WTC11 (cell line): ENCODE results near the gene WWOX. TPM values are rescaled to one million over a fixed set of nuclear protein-coding genes. Genes with fewer than 3 reads are reported as not detected.

Experiments
- ATAC-seq: fragments of 200-7000 bp; cut with Tn5 transposase; 2 replicates; pipeline ENCODE4 v1.10.0; 2021; ENCODE audit warnings: mild to moderate bottlenecking, moderate library complexity
- CTCF ChIA-PET: fragments of 300-600 bp; sonication (Branson Sonifier 250); formaldehyde crosslinking; loops from one replicate; lab custom pipeline; 2021; ENCODE audit warnings: antibody characterized with exemption; lab: Charles Lee
- POLR2A ChIA-PET: fragments of 350-600 bp; sonication (Branson Sonifier 250); formaldehyde crosslinking; loops from one replicate; lab custom pipeline; 2021; ENCODE audit warnings: antibody characterized with exemption; lab: Charles Lee
- DNase-seq: peaks from one replicate; pipeline ENCODE4 v3.0.0; 2021; ENCODE audit warnings: low spot score
- H3K27ac Mint-ChIP-seq: 2 replicates; pipeline ENCODE4 v1.8.0; 2021; ENCODE audit warnings: mixed read lengths
- H3K27me3 Mint-ChIP-seq: 2 replicates; pipeline ENCODE4 v1.8.0; 2021; ENCODE audit warnings: low read depth, mild to moderate bottlenecking, moderate library complexity, mixed read lengths
- H3K36me3 Mint-ChIP-seq: 2 replicates; pipeline ENCODE4 v1.8.0; 2021; ENCODE audit warnings: mixed read lengths
- H3K4me1 Mint-ChIP-seq: 2 replicates; pipeline ENCODE4 v1.8.0; 2022; ENCODE audit warnings: mixed read lengths
- H3K4me3 Mint-ChIP-seq: 2 replicates; pipeline ENCODE4 v1.8.0; 2021; ENCODE audit warnings: mild to moderate bottlenecking, moderate library complexity, mixed read lengths
- H3K9me3 Mint-ChIP-seq: 2 replicates; pipeline ENCODE4 v1.8.0; 2021; ENCODE audit warnings: mixed read lengths
- AFF4 ChIP-seq: sonication (generic); formaldehyde crosslinking; IDR thresholded peaks from 2 replicates; pipeline ENCODE4 v1.8.1; 2023; ENCODE audit warnings: mild to moderate bottlenecking, missing genetic modification reagents, borderline replicate concordance
- CREB1 ChIP-seq: sonication (generic); formaldehyde crosslinking; IDR thresholded peaks from 2 replicates; pipeline ENCODE4 v1.8.0; 2023; ENCODE audit warnings: mild to moderate bottlenecking, missing genetic modification reagents
- EMX1 ChIP-seq: fragments of 250-450 bp; sonication (Bioruptor Pico); IDR thresholded peaks from 2 replicates; pipeline ENCODE4 v1.8.0; 2021; ENCODE audit warnings: mild to moderate bottlenecking
- ERG ChIP-seq: fragments of 250-450 bp; sonication (Bioruptor Pico); IDR thresholded peaks from 2 replicates; pipeline ENCODE4 v1.8.0; 2021; ENCODE audit warnings: mild to moderate bottlenecking
- FOXK1 ChIP-seq: sonication (generic); formaldehyde crosslinking; IDR thresholded peaks from 2 replicates; pipeline ENCODE4 v1.8.0; 2022; ENCODE audit warnings: mild to moderate bottlenecking, moderate library complexity, missing genetic modification reagents
- IRF2 ChIP-seq: sonication (generic); formaldehyde crosslinking; IDR thresholded peaks from 2 replicates; pipeline ENCODE4 v1.8.0; 2022; ENCODE audit warnings: low read depth, missing genetic modification reagents, borderline replicate concordance
- JAZF1 ChIP-seq: fragments of 250-450 bp; sonication (Bioruptor Pico); IDR thresholded peaks from 2 replicates; pipeline ENCODE4 v1.9.0; 2021; ENCODE audit warnings: moderate library complexity, mild to moderate bottlenecking, inconsistent platforms
- MLX ChIP-seq: sonication (generic); formaldehyde crosslinking; IDR thresholded peaks from 2 replicates; pipeline ENCODE4 v1.8.1; 2023; ENCODE audit warnings: mild to moderate bottlenecking, missing genetic modification reagents, moderate library complexity
- OVOL2 ChIP-seq: fragments of 250-450 bp; sonication (Bioruptor Pico); IDR thresholded peaks from 2 replicates; pipeline ENCODE4 v1.9.0; 2021; ENCODE audit warnings: mild to moderate bottlenecking, borderline replicate concordance
- PREB ChIP-seq: sonication (generic); formaldehyde crosslinking; IDR thresholded peaks from 2 replicates; pipeline ENCODE4 v1.8.1; 2022; ENCODE audit warnings: mild to moderate bottlenecking, missing genetic modification reagents, moderate library complexity, borderline replicate concordance
- PRRX2 ChIP-seq: fragments of 250-450 bp; sonication (Bioruptor Pico); IDR thresholded peaks from 2 replicates; pipeline ENCODE4 v1.8.0; 2021; ENCODE audit warnings: mild to moderate bottlenecking
- TCF7 ChIP-seq: sonication (generic); formaldehyde crosslinking; IDR thresholded peaks from 2 replicates; pipeline ENCODE4 v1.8.0; 2022; ENCODE audit warnings: mild to moderate bottlenecking, low read depth, missing genetic modification reagents, moderate library complexity
- TEAD4 ChIP-seq: sonication (generic); formaldehyde crosslinking; IDR thresholded peaks from 2 replicates; pipeline ENCODE4 v1.8.0; 2022; ENCODE audit warnings: mild to moderate bottlenecking, missing genetic modification reagents
- ZNF396 ChIP-seq: fragments of 250-450 bp; sonication (Bioruptor Pico); IDR thresholded peaks from 2 replicates; pipeline ENCODE4 v1.8.0; 2021; ENCODE audit warnings: mild to moderate bottlenecking, moderate library complexity, borderline replicate concordance
- total RNA-seq: library from RNA; stranded (reverse); gene quantifications from 3 replicates; pipeline ENCODE4 v1.2.3, GENCODE V29; 2021

Gene WWOX
- total RNA-seq, 1 experiment from 2014 or later: 15.7 TPM

GRCh38 chr16:78915811-78916345 lies 816.4 kb downstream of the WWOX start:
- H3K4me3 Mint-ChIP-seq: no peak overlapping the region
- POLR2A ChIA-PET: no interaction called here
- no peak for ATAC-seq

GRCh38 chr16:78916928-78917545 lies 817.6 kb downstream of the WWOX start:
- no peak overlapping the region for H3K4me3 Mint-ChIP-seq
- no peak overlapping the region for H3K27ac Mint-ChIP-seq
- H3K4me1 Mint-ChIP-seq: peaks cover 18% of the 10 kb centered on the region
- TF ChIP-seq FOXK1 (CRISPR knock-in tag) (no peak), TEAD4 (CRISPR knock-in tag) (no peak)
- peaks cover 2% of the 10 kb centered on the region; the same call in 1 of the 2 replicates for H3K27me3 Mint-ChIP-seq
- peaks cover 38% of the 10 kb centered on the region for H3K9me3 Mint-ChIP-seq
- DNase-seq (no peak), ATAC-seq (no peak)
- ChIA-PET POLR2A (no interaction called here), CTCF (no interaction called here)
- peaks cover 32% of the 10 kb centered on the region for H3K36me3 Mint-ChIP-seq

More at GRCh38 chr16:78915811-78916345, 816.4 kb downstream of the WWOX start:
- CTCF ChIA-PET: no interaction called here
- Mint-ChIP-seq H3K27ac (no peak overlapping the region), H3K36me3 (peaks cover 24% of the 10 kb centered on the region), H3K9me3 (peaks cover 31% of the 10 kb centered on the region), H3K4me1 (peaks cover 18% of the 10 kb centered on the region), H3K27me3 (no peaks in the 10 kb centered on the region)
- DNase-seq: no peak
- no peak for TF ChIP-seq EMX1
- TF ChIP-seq TCF7 (CRISPR knock-in tag): no peak
- TF ChIP-seq PREB: no peak
- TF ChIP-seq AFF4 (CRISPR knock-in tag): no peak
- no peak for TF ChIP-seq PRRX2 (CRISPR knock-in tag)
- no peak for TF ChIP-seq JAZF1 (CRISPR knock-in tag)
- TF ChIP-seq ERG: no peak
- no peak for TF ChIP-seq ZNF396 (CRISPR knock-in tag)
- no peak for TF ChIP-seq OVOL2
- TF ChIP-seq IRF2 (CRISPR knock-in tag): no peak
- no peak for TF ChIP-seq MLX (CRISPR knock-in tag)

- ChIA-PET CTCF (no interaction called here), POLR2A (no interaction called here)
- peaks cover 18% of the 10 kb centered on the region for H3K4me1 Mint-ChIP-seq
- TF ChIP-seq CREB1 (CRISPR knock-in tag): no peak
- DNase-seq (no peak), ATAC-seq (no peak)
- H3K27me3 Mint-ChIP-seq: peaks cover 2% of the 10 kb centered on the region; the same call in 1 of the 2 replicates
- H3K9me3 Mint-ChIP-seq: peaks cover 47% of the 10 kb centered on the region
- no peak overlapping the region for H3K4me3 Mint-ChIP-seq
- H3K36me3 Mint-ChIP-seq: peaks cover 43% of the 10 kb centered on the region
- H3K27ac Mint-ChIP-seq: no peak overlapping the region
Observed at GRCh38 chr16:78918805-78919305, 819.4 kb downstream of the WWOX start.
